B cell (primary cell): ENCODE measurements around the gene OR51L1. TPM values are rescaled to one million over a fixed set of nuclear protein-coding genes. Genes with fewer than 3 reads are reported as not detected.

Experiments
- ATAC-seq: fragments of 200-7000 bp; cut with Tn5 transposase; one replicate; pipeline ENCODE4 v1.10.0; 2021; ENCODE audit warnings: low read depth, mild to moderate bottlenecking, moderate number of reproducible peaks, moderate library complexity
- CTCF ChIA-PET: fragments of 350-600 bp; sonication (Branson Sonifier 250); formaldehyde crosslinking; loops from one replicate; lab custom pipeline; 2021; ENCODE audit warnings: antibody characterized with exemption, inconsistent platforms; lab: Charles Lee
- POLR2A ChIA-PET: fragments of 350-600 bp; sonication (Branson Sonifier 250); formaldehyde crosslinking; loops from one replicate; lab custom pipeline; 2021; ENCODE audit warnings: antibody characterized with exemption; lab: Charles Lee
- DNase-seq: peaks from one replicate; pipeline ENCODE4 v3.0.0; 2013
- H2AFZ ChIP-seq: 2 replicates; pipeline ENCODE4 v1.6.1; 2012; ENCODE audit warnings: mild to moderate bottlenecking, low read depth, low read length; ENCODE audit not compliant: insufficient read depth, poor library complexity, severe bottlenecking
- H3K27ac ChIP-seq, 2 donors: 1 replicate in 1 of 2; 2 replicates in 1 of 2; pipeline ENCODE4 v1.5.1; 2012 to 2013; ENCODE audit warnings: low read length in 2 of 2, mild to moderate bottlenecking in 2 of 2, moderate library complexity in 1 of 2
- H3K27me3 ChIP-seq, 4 experiments: fragments of 200-600 bp in 1 of 4; sonication (generic) in 1 of 4; replicated peaks in 1 of 4; 1 replicate in 2 of 4; 2 replicates in 2 of 4; pipeline versions ENCODE4 v1.6.1 to v1.7.0; 2013 to 2016; ENCODE audit warnings: low read length in 3 of 4, mild to moderate bottlenecking in 2 of 4, mixed read lengths in 1 of 4, moderate library complexity in 1 of 4; ENCODE audit not compliant: insufficient read depth in 4 of 4, control insufficient read depth in 3 of 4; ENCODE audit errors: control extremely low read depth in 1 of 4
- H3K36me3 ChIP-seq, 2 experiments: replicated peaks in 1 of 2; 1 replicate in 1 of 2; 2 replicates in 1 of 2; pipeline versions ENCODE4 v1.6.1 to v1.7.1; 2013; ENCODE audit warnings: low read length in 1 of 2; ENCODE audit not compliant: insufficient read depth in 2 of 2, control insufficient read depth in 1 of 2; ENCODE audit errors: control extremely low read depth in 1 of 2, extremely low read depth in 1 of 2
- H3K4me1 ChIP-seq, 2 donors: fragments of 200-600 bp in 1 of 2; sonication (generic) in 1 of 2; 1 replicate in 1 of 2; 2 replicates in 1 of 2; pipeline versions ENCODE4 v1.5.1 to v1.6.1; 2013 to 2017; ENCODE audit warnings: low read length in 2 of 2; ENCODE audit not compliant: control insufficient read depth in 2 of 2, insufficient read depth in 2 of 2
- H3K4me2 ChIP-seq: replicated peaks from 2 replicates; pipeline ENCODE3; 2012; ENCODE audit warnings: mild to moderate bottlenecking, low read depth, low read length; ENCODE audit not compliant: poor library complexity, severe bottlenecking
- H3K4me3 ChIP-seq, 5 experiments: fragments of 200-600 bp in 1 of 5; sonication (generic) in 1 of 5; 1 replicate in 3 of 5; 2 replicates in 2 of 5; pipeline versions ENCODE4 v1.5.1 to v1.7.0; 2011 to 2016; ENCODE audit warnings: low read length in 4 of 5, mild to moderate bottlenecking in 4 of 5, low read depth in 2 of 5, control low read depth in 1 of 5, moderate library complexity in 1 of 5; ENCODE audit not compliant: insufficient read depth in 1 of 5; ENCODE audit errors: control extremely low read depth in 1 of 5, extremely low read depth in 1 of 5
- H3K79me2 ChIP-seq: fragments of 200-600 bp; sonication (generic); one replicate; pipeline ENCODE4 v1.6.0; 2016; ENCODE audit warnings: low read length; ENCODE audit not compliant: control insufficient read depth, insufficient read depth
- H3K9ac ChIP-seq: fragments of 200-600 bp; sonication (generic); 2 replicates; pipeline ENCODE4 v1.6.1; 2017; ENCODE audit warnings: mild to moderate bottlenecking, low read length, moderate library complexity
- H3K9me3 ChIP-seq, 3 donors: one replicate each; pipeline versions ENCODE4 v1.6.1 to v1.7.1; 2013; ENCODE audit warnings: low read length in 2 of 3; ENCODE audit not compliant: control insufficient read depth in 2 of 3, insufficient read depth in 1 of 3; ENCODE audit errors: control extremely low read depth in 1 of 3
- H4K20me1 ChIP-seq: 2 replicates; pipeline ENCODE4 v1.6.0; 2012; ENCODE audit warnings: mild to moderate bottlenecking, low read length; ENCODE audit not compliant: insufficient read depth, control insufficient read depth, poor library complexity, severe bottlenecking
- H3K27ac Mint-ChIP-seq: one replicate; pipeline ENCODE4 v1.8.0; 2021; ENCODE audit warnings: mixed read lengths
- H3K27me3 Mint-ChIP-seq: one replicate; pipeline ENCODE4 v1.8.0; 2021; ENCODE audit warnings: mixed read lengths
- H3K4me1 Mint-ChIP-seq: one replicate; pipeline ENCODE4 v1.8.0; 2021; ENCODE audit warnings: mixed read lengths
- H3K4me3 Mint-ChIP-seq: one replicate; pipeline ENCODE4 v1.8.0; 2021; ENCODE audit warnings: mixed read lengths
- H3K9me3 Mint-ChIP-seq: one replicate; pipeline ENCODE4 v1.8.0; 2022; ENCODE audit warnings: mixed read lengths; ENCODE audit not compliant: insufficient read depth
- CTCF ChIP-seq: fragments of 200-600 bp; IDR thresholded peaks from one replicate; pipeline ENCODE4 v1.8.0; 2022; ENCODE audit warnings: antibody characterized with exemption, mild to moderate bottlenecking
- EZH2 ChIP-seq: IDR thresholded peaks from 2 replicates; pipeline ENCODE4 v1.6.1; 2012; ENCODE audit warnings: borderline replicate concordance, low read depth, mild to moderate bottlenecking, moderate library complexity, low read length; ENCODE audit not compliant: insufficient read depth, poor library complexity, severe bottlenecking
- WGBS: methylation state at CpG from one replicate; pipeline ENCODE4 v1.1.5; 2013; ENCODE audit warnings: missing lambda C conversion rate; ENCODE audit not compliant: insufficient coverage; 5-methylcytosine and 5-hydroxymethylcytosine counted together
- intact Hi-C: fragments of 100-400 bp; cut with micrococcal nuclease; formaldehyde crosslinking; loops from one replicate; pipeline ENCODE4 v1.10.0; 2022
- polyA plus RNA-seq: library from polyadenylated mRNA; depleted of rRNA; stranded (reverse); fragments of >200 nt; gene quantifications from 2 replicates; pipeline ENCODE4 v1.2.3, GENCODE V29; 2012
- total RNA-seq, 2 donors: library from RNA; stranded (reverse); fragments of 120-200 nt in 1 of 2; gene quantifications; 1 replicate in 1 of 2; 2 replicates in 1 of 2; pipeline versions ENCODE4 v1.2.3 to v1.2.4, GENCODE V29; 2013 to 2022

The OR51L1 gene
- total and polyA plus RNA-seq, 2 donors (not counting 1 experiment from before 2014, with no cell fraction given): not detected

GRCh38 chr11:5011254-5011653 lies 16.6 kb downstream of the OR51L1 start:
- Histone ChIP-seq H3K36me3 (no peaks in the 10 kb centered on the region), H3K4me3 (no peak overlapping the region), H3K9me3 (no peaks in the 10 kb centered on the region), H3K79me2 (no peaks in the 10 kb centered on the region), H3K4me1 (no peaks in the 10 kb centered on the region), H4K20me1 (no peaks in the 10 kb centered on the region), H3K4me2 (no peak overlapping the region), H3K27me3 (no peaks in the 10 kb centered on the region), H3K27ac (no peak overlapping the region), H3K9ac (no peak overlapping the region), H2AFZ (no peak overlapping the region)
- Mint-ChIP-seq H3K4me1 (no peaks in the 10 kb centered on the region), H3K4me3 (no peak overlapping the region), H3K27ac (no peak overlapping the region), H3K27me3 (no peaks in the 10 kb centered on the region), H3K9me3 (no peaks in the 10 kb centered on the region)
- intact Hi-C loops: no loop called here
- TF ChIP-seq CTCF: no peak
- no peak for TF ChIP-seq EZH2
- WGBS: 83% methylated on average over 1 of the region's 8 CpGs
- ChIA-PET CTCF (no interaction called here), POLR2A (no interaction called here)
- ATAC-seq (no peak), DNase-seq (no peak)

DNA sequence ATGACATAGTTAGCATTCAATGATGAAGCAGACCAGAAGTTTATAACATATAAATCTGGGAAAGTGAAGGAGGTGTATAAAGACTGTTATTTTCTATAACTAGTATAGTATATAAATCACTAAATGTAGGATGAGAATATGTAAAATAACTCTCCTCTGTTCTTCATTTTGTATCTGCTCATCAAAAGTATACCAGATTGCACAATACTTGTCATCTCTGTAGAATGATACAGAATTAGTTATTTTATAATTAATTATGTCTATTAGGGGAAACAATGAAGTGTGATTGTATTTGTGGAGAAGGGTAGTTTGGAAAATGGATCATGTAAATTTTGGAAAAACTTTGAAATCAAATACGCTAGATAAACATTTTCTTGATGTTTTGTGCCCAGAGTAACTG lies 18.4 kb downstream of the OR51L1 start:
- no peaks in the 10 kb centered on the region for H3K27me3 ChIP-seq
- ChIA-PET POLR2A (no interaction called here), CTCF (no interaction called here)
- DNase-seq: no peak
- no peaks in the 10 kb centered on the region for H3K27me3 Mint-ChIP-seq
- no peaks in the 10 kb centered on the region for H3K9me3 Mint-ChIP-seq
- no peaks in the 10 kb centered on the region for H3K9me3 ChIP-seq
- H3K27ac ChIP-seq: no peak overlapping the region
- intact Hi-C loops: no loop called here
- H2AFZ ChIP-seq: no peak overlapping the region
- no peaks in the 10 kb centered on the region for H3K4me1 Mint-ChIP-seq
- H3K36me3 ChIP-seq: no peaks in the 10 kb centered on the region
- 71% methylated on average over 1 of the region's 1 CpG for WGBS
- no peaks in the 10 kb centered on the region for H3K4me1 ChIP-seq
- ATAC-seq: no peak
- no peak overlapping the region for H3K4me3 ChIP-seq
- TF ChIP-seq EZH2 (no peak), CTCF (no peak)
- H4K20me1 ChIP-seq: no peaks in the 10 kb centered on the region
- no peak overlapping the region for H3K4me3 Mint-ChIP-seq
- H3K4me2 ChIP-seq: no peak overlapping the region
- H3K79me2 ChIP-seq: no peaks in the 10 kb centered on the region
- no peak overlapping the region for H3K27ac Mint-ChIP-seq
- no peak overlapping the region for H3K9ac ChIP-seq
